Endothelial cell of umbilical vein (primary cell): ENCODE measurements around the gene DUS1L.

Source experiments
- EZH2 ChIP-seq: IDR thresholded peaks from 2 replicates; pipeline ENCODE4 v1.6.1; 2012; ENCODE audit warnings: borderline replicate concordance, low read depth, mild to moderate bottlenecking, moderate library complexity, low read length, inconsistent platforms; ENCODE audit not compliant: severe bottlenecking
- TF ChIP-seq, protein P1 (sequence below), 2 donors: IDR thresholded peaks; 1 replicate in 1 of 2; 2 replicates in 1 of 2; pipeline ENCODE4 v1.5.1; 2011; ENCODE audit warnings: low read length in 2 of 2, mild to moderate bottlenecking in 2 of 2, moderate library complexity in 2 of 2, control low read depth in 1 of 2, inconsistent platforms in 1 of 2, low read depth in 1 of 2; ENCODE audit not compliant: insufficient read depth in 1 of 2; ENCODE audit errors: extremely low read depth in 1 of 2

DNA sequence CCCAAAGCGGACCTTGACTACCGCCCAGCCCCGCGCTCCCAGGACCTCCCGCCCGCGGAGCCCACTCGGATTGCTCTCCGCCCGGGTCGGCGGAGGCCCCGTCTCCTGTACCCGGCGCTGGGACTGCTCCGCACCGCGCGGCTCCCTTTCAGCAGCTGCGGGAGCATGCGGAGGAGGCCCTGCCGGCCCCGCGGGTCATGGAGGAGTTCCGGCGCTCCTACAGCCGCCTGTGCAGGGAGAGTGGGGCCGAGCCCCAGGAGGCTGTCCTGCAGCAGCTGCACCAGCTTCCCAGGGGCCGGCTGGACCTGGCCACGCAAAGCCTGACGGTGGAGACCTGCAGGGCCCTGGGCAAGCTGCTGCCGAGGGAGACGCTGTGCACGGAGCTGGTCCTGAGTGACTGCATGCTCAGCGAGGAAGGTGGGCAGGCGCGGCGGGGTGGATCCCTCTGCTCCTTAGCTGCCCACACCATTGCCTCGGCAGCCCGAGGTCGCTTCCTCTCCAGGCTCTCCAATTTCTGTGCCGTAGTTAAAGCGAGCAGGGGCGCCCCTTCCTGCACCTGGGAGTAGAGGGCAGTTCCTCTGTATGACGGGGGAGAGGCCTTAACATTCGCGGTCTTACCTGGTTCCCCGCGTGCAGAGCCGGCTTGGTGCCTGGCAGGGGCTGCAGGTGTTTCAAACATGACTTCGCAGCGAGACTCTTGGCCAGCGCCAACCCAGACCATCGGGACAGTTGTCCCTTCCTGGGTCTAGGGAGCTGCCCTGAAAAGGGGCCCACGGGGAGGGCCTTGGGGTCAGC lies 42.0 kb downstream of the DUS1L start:
- TF ChIP-seq, protein P1, sequence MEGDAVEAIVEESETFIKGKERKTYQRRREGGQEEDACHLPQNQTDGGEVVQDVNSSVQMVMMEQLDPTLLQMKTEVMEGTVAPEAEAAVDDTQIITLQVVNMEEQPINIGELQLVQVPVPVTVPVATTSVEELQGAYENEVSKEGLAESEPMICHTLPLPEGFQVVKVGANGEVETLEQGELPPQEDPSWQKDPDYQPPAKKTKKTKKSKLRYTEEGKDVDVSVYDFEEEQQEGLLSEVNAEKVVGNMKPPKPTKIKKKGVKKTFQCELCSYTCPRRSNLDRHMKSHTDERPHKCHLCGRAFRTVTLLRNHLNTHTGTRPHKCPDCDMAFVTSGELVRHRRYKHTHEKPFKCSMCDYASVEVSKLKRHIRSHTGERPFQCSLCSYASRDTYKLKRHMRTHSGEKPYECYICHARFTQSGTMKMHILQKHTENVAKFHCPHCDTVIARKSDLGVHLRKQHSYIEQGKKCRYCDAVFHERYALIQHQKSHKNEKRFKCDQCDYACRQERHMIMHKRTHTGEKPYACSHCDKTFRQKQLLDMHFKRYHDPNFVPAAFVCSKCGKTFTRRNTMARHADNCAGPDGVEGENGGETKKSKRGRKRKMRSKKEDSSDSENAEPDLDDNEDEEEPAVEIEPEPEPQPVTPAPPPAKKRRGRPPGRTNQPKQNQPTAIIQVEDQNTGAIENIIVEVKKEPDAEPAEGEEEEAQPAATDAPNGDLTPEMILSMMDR (IDR thresholded peaks at IDR 0.05; ENCODE audit: extremely low read depth in 1 of 2, insufficient read depth in 1 of 2, low read depth in 1 of 2, low read length in 2 of 2): no peak
- TF ChIP-seq EZH2: no peak
